Neural cell (in vitro differentiated cells): ENCODE measurements around the gene USP35.

Experiments
- CTCF ChIP-seq: fragments of 450-650 bp; IDR thresholded peaks from 2 replicates; pipeline ENCODE4 v1.5.1; 2014; ENCODE audit warnings: antibody characterized with exemption, mild to moderate bottlenecking, moderate library complexity; ENCODE audit not compliant: poor library complexity, severe bottlenecking
- EP300 ChIP-seq: fragments of 450-650 bp; conservative IDR thresholded peaks from 2 replicates; pipeline ENCODE4 v1.6.1; 2014; ENCODE audit warnings: antibody characterized with exemption, mild to moderate bottlenecking, moderate library complexity; ENCODE audit not compliant: poor library complexity, severe bottlenecking

DNA sequence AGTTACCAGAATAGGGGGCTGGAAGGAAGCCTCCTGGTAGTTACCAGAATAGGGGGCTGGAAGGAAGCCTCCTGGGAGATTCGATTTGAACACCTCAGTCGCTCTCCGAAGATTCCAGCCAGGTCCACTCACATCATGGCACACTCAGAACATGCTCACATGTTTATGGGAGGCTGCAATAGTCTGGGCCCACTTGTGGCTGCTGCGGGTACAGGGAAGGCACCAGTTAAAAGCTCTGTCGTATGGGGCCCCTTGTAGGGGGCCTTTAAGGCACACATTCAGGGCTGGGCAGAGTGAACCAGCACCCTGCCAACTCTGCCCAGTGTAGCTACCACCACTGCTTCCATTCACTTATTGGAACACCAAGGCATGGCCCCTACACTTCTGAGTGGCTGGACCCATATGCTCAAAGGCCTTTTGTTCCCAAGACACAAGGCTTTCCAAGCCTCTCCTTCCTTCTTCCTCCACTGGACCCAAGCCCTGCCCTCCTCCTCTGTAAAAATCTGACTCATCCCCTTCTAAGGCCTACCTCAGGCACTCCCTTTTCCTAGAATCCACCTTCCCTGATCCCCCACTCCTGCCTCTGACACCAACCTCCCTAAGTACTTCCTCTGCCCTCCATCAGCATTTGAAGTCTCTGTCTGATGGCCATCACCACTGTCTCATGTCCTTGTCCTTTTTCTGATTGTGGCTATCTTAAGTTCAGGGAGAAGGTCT, 28.0 kb downstream of the USP35 start:
- TF ChIP-seq EP300 (no peak), CTCF (no peak)
